ENCODE measurements around the gene SDF4. TPM values are rescaled to one million over a fixed set of nuclear protein-coding genes. Genes with fewer than 3 reads are reported as not detected.
A peak's percentile ranks its signal among the peaks of the same experiment; 100 is the strongest.

Gene SDF4
- total and polyA plus RNA-seq, 2 of the 13 experiments (the other 11 are each of a cell fraction or from before 2014, with no cell fraction given): 80.8 to 107 TPM

DNA sequence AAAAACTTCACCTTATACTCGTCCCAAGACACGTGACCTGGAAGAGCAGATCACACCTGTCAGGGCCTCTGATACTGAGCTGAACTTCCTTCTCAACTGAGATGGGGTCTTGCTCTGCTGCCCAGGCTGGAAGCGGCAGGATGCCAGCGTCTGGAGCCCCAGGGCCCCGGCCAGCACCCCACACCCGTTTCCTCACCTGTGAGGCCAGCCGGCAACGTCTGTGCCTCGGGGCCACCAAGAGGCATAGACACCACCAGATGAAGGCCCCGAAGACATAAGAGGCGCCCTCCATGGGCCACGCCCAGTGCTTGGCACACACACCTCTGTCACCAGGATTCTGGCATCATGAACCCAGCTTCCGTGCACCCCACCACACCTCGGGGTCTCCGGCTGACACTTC, 8.5 kb downstream of the SDF4 start (continued):
- TF ChIP-seq NR2F6 (IDR thresholded peaks at IDR 0.05): no peak
- no peak for TF ChIP-seq NR2F6 (CRISPR knock-in tag; IDR thresholded peaks at IDR 0.05)
- TF ChIP-seq, protein P1, sequence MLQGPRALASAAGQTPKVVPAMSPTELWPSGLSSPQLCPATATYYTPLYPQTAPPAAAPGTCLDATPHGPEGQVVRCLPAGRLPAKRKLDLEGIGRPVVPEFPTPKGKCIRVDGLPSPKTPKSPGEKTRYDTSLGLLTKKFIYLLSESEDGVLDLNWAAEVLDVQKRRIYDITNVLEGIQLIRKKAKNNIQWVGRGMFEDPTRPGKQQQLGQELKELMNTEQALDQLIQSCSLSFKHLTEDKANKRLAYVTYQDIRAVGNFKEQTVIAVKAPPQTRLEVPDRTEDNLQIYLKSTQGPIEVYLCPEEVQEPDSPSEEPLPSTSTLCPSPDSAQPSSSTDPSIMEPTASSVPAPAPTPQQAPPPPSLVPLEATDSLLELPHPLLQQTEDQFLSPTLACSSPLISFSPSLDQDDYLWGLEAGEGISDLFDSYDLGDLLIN (CRISPR knock-in tag; IDR thresholded peaks at IDR 0.05; ENCODE audit: borderline replicate concordance): no peak
- no peak for TF ChIP-seq CAMTA2 (CRISPR knock-in tag; IDR thresholded peaks at IDR 0.05; ENCODE audit: borderline replicate concordance)
- no peak for TF ChIP-seq EED (CRISPR knock-in tag; IDR thresholded peaks at IDR 0.05)

DNA sequence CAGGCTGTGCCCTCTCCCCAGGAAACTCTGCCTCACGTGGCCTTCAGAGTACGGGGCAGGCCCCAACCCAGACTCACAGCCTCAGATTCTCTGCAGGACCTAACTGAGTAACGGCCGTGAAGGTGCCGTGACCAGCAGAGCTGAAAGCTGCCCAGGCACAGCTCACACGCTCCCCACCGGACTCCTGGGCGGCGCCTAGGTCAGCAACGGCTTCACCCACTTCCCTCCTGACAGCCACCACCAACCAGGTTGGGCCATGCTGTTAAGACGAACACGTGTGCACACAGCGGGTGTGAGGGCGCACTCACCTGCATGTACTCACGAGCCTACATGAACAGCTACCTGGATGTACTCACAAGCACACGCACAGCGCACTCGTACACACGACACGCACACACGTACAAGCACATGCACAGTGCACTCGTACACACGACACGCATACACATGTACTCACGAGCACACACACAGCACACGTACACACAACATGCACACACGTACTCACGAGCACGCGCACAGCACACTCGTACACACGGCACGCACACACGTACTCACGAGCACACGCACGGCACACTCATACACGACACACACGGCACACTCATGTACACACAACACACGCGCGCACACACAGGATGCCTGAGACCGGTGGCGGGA, 9.1 kb downstream of the SDF4 start:
- no peaks in the 10 kb centered on the region for H3K9me3 ChIP-seq (ENCODE audit: low read length)
- no peak overlapping the region for H3K4me3 ChIP-seq (replicated peaks in 1 of 3; ENCODE audit: insufficient read depth in 1 of 3, low read depth in 2 of 3, low read length in 3 of 3)
- ATAC-seq (no peak), DNase-seq (ENCODE audit: low spot score) (no peak), FAIRE-seq (no peak)
- H3K9ac ChIP-seq (ENCODE audit: insufficient read depth, low read depth, low read length): no peak overlapping the region
- ChIA-PET CTCF (ENCODE audit: low intra/inter-chr PET ratio, low total read pairs) (no interaction called here), POLR2A (no interaction called here)
- peaks cover 16% of the 10 kb centered on the region for H3K79me2 ChIP-seq (ENCODE audit: insufficient read depth, low read length)
- no peak overlapping the region for H2AFZ ChIP-seq (ENCODE audit: low read length)
- H3K4me2 ChIP-seq (ENCODE audit: low read depth, low read length): no peak overlapping the region
- peaks cover 37 to 73% of the 10 kb centered on the region in 2 experiments for H3K36me3 ChIP-seq (replicated peaks in 1 of 2; ENCODE audit: control insufficient read depth in 1 of 2, insufficient read depth in 2 of 2, low read length in 2 of 2)
- no peak overlapping the region for H3K27ac ChIP-seq (ENCODE audit: extremely low read length, insufficient read depth, low read length)
- WGBS (ENCODE audit: low lambda C conversion rate): 97% methylated on average over 40 of the region's 44 CpGs
- H3K27me3 ChIP-seq (ENCODE audit: control insufficient read depth in 1 of 2, insufficient read depth in 2 of 2, low read length in 2 of 2): no peaks in the 10 kb centered on the region
- intact Hi-C loops (cut with micrococcal nuclease; ENCODE audit: unreplicated experiment) (no loop called here), in situ Hi-C loops (cut with HindIII; ENCODE audit: extremely low pct_ligation_motif_present, low pct_unique_long_range_greater_than_20kb) (no loop called here)
- 0 out of 2 replicates have a peak, but pooled peaks cover 7% of the 10 kb centered on the region for H4K20me1 ChIP-seq (ENCODE audit: insufficient read depth, low read length)
- no TSS peak for BruUV-seq (replicated peaks)
- no peaks in the 10 kb centered on the region for H3K4me1 ChIP-seq (ENCODE audit: insufficient read depth, low read length)
- TF ChIP-seq RBFOX2 (IDR thresholded peaks at IDR 0.05; ENCODE audit: low read depth, low read length) (0 out of 2 replicates have a peak, but pooled peaks have one; percentile 33), ZFP62 (CRISPR knock-in tag; IDR thresholded peaks at IDR 0.05) (no peak), KDM1A (CRISPR knock-in tag; IDR thresholded peaks at IDR 0.05) (no peak), ZFP36 (IDR thresholded peaks at IDR 0.05; ENCODE audit: borderline replicate concordance, low read depth, low read length, partially characterized antibody) (no peak), ZNF607 (CRISPR knock-in tag; IDR thresholded peaks at IDR 0.05; ENCODE audit: borderline replicate concordance) (no peak), ZNF782 (CRISPR knock-in tag; IDR thresholded peaks at IDR 0.05; ENCODE audit: borderline replicate concordance) (no peak), ZBTB38 (CRISPR knock-in tag; IDR thresholded peaks at IDR 0.05) (peak; percentile 72), ZNF343 (CRISPR knock-in tag; IDR thresholded peaks at IDR 0.05) (no peak), ZNF781 (CRISPR knock-in tag; IDR thresholded peaks at IDR 0.05; ENCODE audit: borderline replicate concordance, not compliant biosample characterization) (no peak), TOE1 (CRISPR knock-in tag; IDR thresholded peaks at IDR 0.05) (no peak), SP1 (IDR thresholded peaks at IDR 0.05) (no peak), SP1 (CRISPR knock-in tag; IDR thresholded peaks at IDR 0.05) (no peak), HOXA3 (CRISPR knock-in tag; IDR thresholded peaks at IDR 0.05) (no peak), POLR2AphosphoS5 (IDR thresholded peaks at IDR 0.05; ENCODE audit: low read depth, low read length) (no peak), CAMTA2 (CRISPR knock-in tag; IDR thresholded peaks at IDR 0.05; ENCODE audit: borderline replicate concordance) (no peak), RBM22 (optimal IDR thresholded peaks at IDR 0.05; ENCODE audit: low read length) (no peak), ZNF839 (CRISPR knock-in tag; IDR thresholded peaks at IDR 0.05; ENCODE audit: borderline replicate concordance) (no peak), TARDBP (CRISPR knock-in tag; IDR thresholded peaks at IDR 0.05) (0 out of 2 replicates have a peak, but pooled peaks have one; percentile 22)
- TF ChIP-seq, protein P2, sequence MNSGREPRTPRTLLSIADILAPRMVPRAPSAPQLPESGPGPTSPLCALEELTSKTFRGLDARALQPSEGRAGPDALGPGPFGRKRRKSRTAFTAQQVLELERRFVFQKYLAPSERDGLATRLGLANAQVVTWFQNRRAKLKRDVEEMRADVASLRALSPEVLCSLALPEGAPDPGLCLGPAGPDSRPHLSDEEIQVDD (CRISPR knock-in tag; IDR thresholded peaks at IDR 0.05; ENCODE audit: borderline replicate concordance): 0 out of 2 replicates have a peak, but pooled peaks have one; percentile 19
